ENCODE measurements around the gene SCNN1G. TPM values are rescaled to one million over a fixed set of nuclear protein-coding genes. Genes with fewer than 3 reads are reported as not detected.

The SCNN1G gene
- total and polyA plus RNA-seq, 2 of the 13 experiments (the other 11 are each of a cell fraction or from before 2014, with no cell fraction given) = not detected

- TF ChIP-seq PRDM4 (CRISPR knock-in tag; IDR thresholded peaks at IDR 0.05; ENCODE audit: borderline replicate concordance) (no peak), MBNL3 (CRISPR knock-in tag; conservative IDR thresholded peaks at IDR 0.05) (no peak), ZNF792 (CRISPR knock-in tag; IDR thresholded peaks at IDR 0.05) (0 out of 2 replicates have a peak, but pooled peaks have one; percentile 65), CBX5 (CRISPR knock-in tag; IDR thresholded peaks at IDR 0.05; ENCODE audit: borderline replicate concordance) (peak; percentile 64; the same call in 1 of the 2 replicates), LCORL (IDR thresholded peaks at IDR 0.05) (no peak), LCORL (CRISPR knock-in tag; IDR thresholded peaks at IDR 0.05) (no peak), ZNF850 (CRISPR knock-in tag; conservative IDR thresholded peaks at IDR 0.05) (no peak), FOSL1 (CRISPR knock-in tag; IDR thresholded peaks at IDR 0.05; ENCODE audit: borderline replicate concordance) (no peak), NR2F1 (CRISPR knock-in tag; IDR thresholded peaks at IDR 0.05) (no peak), ZNF761 (CRISPR knock-in tag; conservative IDR thresholded peaks at IDR 0.05) (no peak), ZNF253 (CRISPR knock-in tag; IDR thresholded peaks at IDR 0.05; ENCODE audit: borderline replicate concordance) (no peak), ZNF572 (CRISPR knock-in tag; IDR thresholded peaks at IDR 0.05) (no peak), ZNF614 (CRISPR knock-in tag; IDR thresholded peaks at IDR 0.05; ENCODE audit: borderline replicate concordance) (peak; percentile 80; the same call in 1 of the 2 replicates), KLF15 (CRISPR knock-in tag; IDR thresholded peaks at IDR 0.05; ENCODE audit: borderline replicate concordance) (no peak), CAMTA2 (CRISPR knock-in tag; IDR thresholded peaks at IDR 0.05; ENCODE audit: borderline replicate concordance) (no peak), CC2D1A (CRISPR knock-in tag; IDR thresholded peaks at IDR 0.05) (0 out of 2 replicates have a peak, but pooled peaks have one; percentile 44), ZBTB3 (CRISPR knock-in tag; IDR thresholded peaks at IDR 0.05; ENCODE audit: borderline replicate concordance, low read depth) (no peak), IRF1 (CRISPR knock-in tag; IDR thresholded peaks at IDR 0.05; ENCODE audit: low read depth) (peak; percentile 53; the same call in 1 of the 2 replicates), ZFP1 (CRISPR knock-in tag; IDR thresholded peaks at IDR 0.05) (no peak), ZNF782 (CRISPR knock-in tag; IDR thresholded peaks at IDR 0.05; ENCODE audit: borderline replicate concordance) (no peak), ZNF33B (CRISPR knock-in tag; IDR thresholded peaks at IDR 0.05) (peak; percentile 43; the same call in 1 of the 2 replicates), ZNF619 (CRISPR knock-in tag; IDR thresholded peaks at IDR 0.05) (no peak), PAF1 (CRISPR knock-in tag; IDR thresholded peaks at IDR 0.05) (no peak), ZMAT5 (CRISPR knock-in tag; IDR thresholded peaks at IDR 0.05; ENCODE audit: borderline replicate concordance, low read depth) (no peak)
- TF ChIP-seq, protein P1, sequence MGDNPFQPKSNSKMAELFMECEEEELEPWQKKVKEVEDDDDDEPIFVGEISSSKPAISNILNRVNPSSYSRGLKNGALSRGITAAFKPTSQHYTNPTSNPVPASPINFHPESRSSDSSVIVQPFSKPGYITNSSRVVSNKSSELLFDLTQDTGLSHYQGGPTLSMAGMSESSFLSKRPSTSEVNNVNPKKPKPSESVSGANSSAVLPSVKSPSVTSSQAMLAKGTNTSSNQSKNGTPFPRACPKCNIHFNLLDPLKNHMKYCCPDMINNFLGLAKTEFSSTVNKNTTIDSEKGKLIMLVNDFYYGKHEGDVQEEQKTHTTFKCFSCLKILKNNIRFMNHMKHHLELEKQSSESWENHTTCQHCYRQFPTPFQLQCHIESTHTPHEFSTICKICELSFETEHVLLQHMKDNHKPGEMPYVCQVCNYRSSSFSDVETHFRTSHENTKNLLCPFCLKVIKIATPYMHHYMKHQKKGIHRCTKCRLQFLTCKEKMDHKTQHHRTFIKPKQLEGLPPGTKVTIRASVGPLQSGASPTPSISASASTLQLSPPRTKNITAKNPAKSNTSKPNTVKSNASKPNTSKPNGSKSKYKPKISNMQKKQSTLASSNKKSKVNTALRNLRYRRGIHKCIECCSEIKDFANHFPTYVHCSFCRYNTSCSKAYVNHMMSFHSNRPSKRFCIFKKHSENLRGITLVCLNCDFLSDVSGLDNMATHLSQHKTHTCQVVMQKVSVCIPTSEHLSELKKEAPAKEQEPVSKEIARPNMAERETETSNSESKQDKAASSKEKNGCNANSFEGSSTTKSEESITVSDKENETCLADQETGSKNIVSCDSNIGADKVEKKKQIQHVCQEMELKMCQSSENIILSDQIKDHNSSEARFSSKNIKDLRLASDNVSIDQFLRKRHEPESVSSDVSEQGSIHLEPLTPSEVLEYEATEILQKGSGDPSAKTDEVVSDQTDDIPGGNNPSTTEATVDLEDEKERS (CRISPR knock-in tag; IDR thresholded peaks at IDR 0.05) = no peak
These were observed 303 bp upstream of the SCNN1G start (continued) for GRCh38 chr16:23182206-23182678.

All from HepG2 (cell line).